ENCODE results near the gene APRT. TPM values are rescaled to one million over a fixed set of nuclear protein-coding genes. Genes with fewer than 3 reads are reported as not detected.

APRT gene
- polyA plus RNA-seq, 3 donors: 123 to 307 (median 233) TPM

DNA sequence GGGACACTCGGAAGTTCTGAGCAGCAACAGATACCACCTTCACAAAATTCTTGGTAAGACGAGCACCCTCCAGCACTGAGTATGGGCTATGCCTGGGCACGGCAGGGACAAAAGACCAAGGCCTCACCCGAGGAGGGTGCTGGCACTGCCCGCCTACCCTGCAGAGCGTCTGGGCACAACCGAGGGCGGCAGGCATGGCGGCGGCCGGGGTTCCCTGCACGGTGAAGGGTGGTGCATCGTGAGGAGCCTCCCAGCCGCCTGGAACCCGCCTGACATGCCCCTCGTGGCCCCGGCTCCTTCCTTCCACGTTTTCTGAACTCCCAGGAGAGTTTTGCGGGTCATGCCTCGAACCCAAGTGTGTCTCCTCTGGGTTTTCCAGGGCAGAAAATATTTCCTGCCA, 26.1 kb upstream of the APRT start:
- Histone ChIP-seq H4K20me1 (ENCODE audit: insufficient read depth, low read length) (peaks cover 40% of the 10 kb centered on the region), H3K9ac (ENCODE audit: insufficient read depth, low read length, poor library complexity, severe bottlenecking) (no peak overlapping the region), H2AFZ (ENCODE audit: insufficient read depth, low read depth, low read length, poor library complexity, severe bottlenecking) (no peak overlapping the region), H3K36me3 (replicated peaks in 1 of 2; ENCODE audit: control insufficient read depth in 1 of 2, insufficient read depth in 2 of 2, low read length in 2 of 2) (peaks cover 53 to 61% of the 10 kb centered on the region in 2 donors), H3K9me3 (replicated peaks in 1 of 2; ENCODE audit: control insufficient read depth in 1 of 2, insufficient read depth in 1 of 2, low read length in 2 of 2) (no peaks in the 10 kb centered on the region), H3K4me1 (ENCODE audit: control insufficient read depth in 1 of 2, insufficient read depth in 2 of 2, low read length in 2 of 2) (peaks cover 24 to 27% of the 10 kb centered on the region in 2 donors), H3K27me3 (ENCODE audit: control insufficient read depth in 2 of 2, insufficient read depth in 2 of 2, low read length in 2 of 2) (no peaks in the 10 kb centered on the region), H3K4me2 (replicated peaks; ENCODE audit: extremely low read depth, low read length, poor library complexity, severe bottlenecking) (no peak overlapping the region), H3K27ac (ENCODE audit: low read depth in 1 of 2, low read length in 2 of 2) (no peak overlapping the region), H3K4me3 (replicated peaks in 1 of 3; ENCODE audit: low read depth in 2 of 3, low read length in 3 of 3) (no peak overlapping the region), H3K79me2 (ENCODE audit: insufficient read depth, low read length) (no peaks in the 10 kb centered on the region)
- intact Hi-C loops (cut with micrococcal nuclease): no loop called here
- no peak overlapping the region for H3K27ac Mint-ChIP-seq
- H3K4me3 Mint-ChIP-seq: no peak overlapping the region
- H3K9me3 Mint-ChIP-seq: no peaks in the 10 kb centered on the region
- H3K36me3 Mint-ChIP-seq: peaks cover 35 to 60% of the 10 kb centered on the region in 2 donors
- DNase-seq: no peak
- H3K27me3 Mint-ChIP-seq (ENCODE audit: low read depth in 3 of 3): peaks cover 0 to 2% (median 2%) of the 10 kb centered on the region in 3 donors
- WGBS (ENCODE audit: insufficient coverage): 93% methylated on average over 19 of the region's 20 CpGs
- TF ChIP-seq, protein P1, sequence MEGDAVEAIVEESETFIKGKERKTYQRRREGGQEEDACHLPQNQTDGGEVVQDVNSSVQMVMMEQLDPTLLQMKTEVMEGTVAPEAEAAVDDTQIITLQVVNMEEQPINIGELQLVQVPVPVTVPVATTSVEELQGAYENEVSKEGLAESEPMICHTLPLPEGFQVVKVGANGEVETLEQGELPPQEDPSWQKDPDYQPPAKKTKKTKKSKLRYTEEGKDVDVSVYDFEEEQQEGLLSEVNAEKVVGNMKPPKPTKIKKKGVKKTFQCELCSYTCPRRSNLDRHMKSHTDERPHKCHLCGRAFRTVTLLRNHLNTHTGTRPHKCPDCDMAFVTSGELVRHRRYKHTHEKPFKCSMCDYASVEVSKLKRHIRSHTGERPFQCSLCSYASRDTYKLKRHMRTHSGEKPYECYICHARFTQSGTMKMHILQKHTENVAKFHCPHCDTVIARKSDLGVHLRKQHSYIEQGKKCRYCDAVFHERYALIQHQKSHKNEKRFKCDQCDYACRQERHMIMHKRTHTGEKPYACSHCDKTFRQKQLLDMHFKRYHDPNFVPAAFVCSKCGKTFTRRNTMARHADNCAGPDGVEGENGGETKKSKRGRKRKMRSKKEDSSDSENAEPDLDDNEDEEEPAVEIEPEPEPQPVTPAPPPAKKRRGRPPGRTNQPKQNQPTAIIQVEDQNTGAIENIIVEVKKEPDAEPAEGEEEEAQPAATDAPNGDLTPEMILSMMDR (IDR thresholded peaks at IDR 0.05): no peak
- H3K4me1 Mint-ChIP-seq: peaks cover 20% of the 10 kb centered on the region

DNA sequence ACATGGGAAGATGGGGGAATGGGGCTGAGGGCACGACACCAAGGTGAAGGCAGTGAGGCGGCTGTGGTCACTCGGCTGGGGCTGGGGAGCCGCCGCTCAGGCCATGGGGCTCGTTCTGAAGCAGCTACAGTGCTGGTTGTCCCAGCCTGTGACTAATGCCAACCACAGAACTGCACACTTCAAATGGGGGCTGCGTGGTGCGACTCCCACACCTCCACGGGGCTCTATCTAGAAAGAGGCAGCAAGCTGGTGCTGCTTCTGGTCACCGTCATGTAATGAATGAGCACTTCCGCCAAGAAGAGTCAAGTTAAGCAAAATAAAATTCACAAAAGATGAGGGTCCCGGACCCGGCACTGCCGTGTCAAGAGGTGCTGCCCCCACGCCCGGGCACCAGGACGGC, 25.1 kb upstream of the APRT start:
- intact Hi-C loops (cut with micrococcal nuclease): no loop called here
- peaks cover 30% of the 10 kb centered on the region for H4K20me1 ChIP-seq (ENCODE audit: insufficient read depth, low read length)
- H3K27ac Mint-ChIP-seq: no peak overlapping the region
- H3K9me3 Mint-ChIP-seq: no peaks in the 10 kb centered on the region
- H3K4me3 ChIP-seq (replicated peaks in 1 of 3; ENCODE audit: low read depth in 2 of 3, low read length in 3 of 3): no peak overlapping the region
- no peak overlapping the region for H3K9ac ChIP-seq (ENCODE audit: insufficient read depth, low read length, poor library complexity, severe bottlenecking)
- H3K36me3 Mint-ChIP-seq: peaks cover 35 to 51% of the 10 kb centered on the region in 2 donors
- no peak for DNase-seq
- no peak overlapping the region for H2AFZ ChIP-seq (ENCODE audit: insufficient read depth, low read depth, low read length, poor library complexity, severe bottlenecking)
- H3K27ac ChIP-seq (ENCODE audit: low read depth in 1 of 2, low read length in 2 of 2): no peak overlapping the region
- H3K4me1 ChIP-seq (ENCODE audit: control insufficient read depth in 1 of 2, insufficient read depth in 2 of 2, low read length in 2 of 2): peaks cover 24 to 25% of the 10 kb centered on the region in 2 donors
- no peaks in the 10 kb centered on the region for H3K27me3 ChIP-seq (ENCODE audit: control insufficient read depth in 2 of 2, insufficient read depth in 2 of 2, low read length in 2 of 2)
- H3K4me2 ChIP-seq (replicated peaks; ENCODE audit: extremely low read depth, low read length, poor library complexity, severe bottlenecking): no peak overlapping the region
- no peak overlapping the region for H3K4me3 Mint-ChIP-seq
- WGBS (ENCODE audit: insufficient coverage): 95% methylated on average over 17 of the region's 17 CpGs
- H3K79me2 ChIP-seq (ENCODE audit: insufficient read depth, low read length): no peaks in the 10 kb centered on the region
- peaks cover 15% of the 10 kb centered on the region for H3K4me1 Mint-ChIP-seq
- TF ChIP-seq, protein P1 (IDR thresholded peaks at IDR 0.05): no peak
- H3K36me3 ChIP-seq (replicated peaks in 1 of 2; ENCODE audit: control insufficient read depth in 1 of 2, insufficient read depth in 2 of 2, low read length in 2 of 2): peaks cover 44 to 52% of the 10 kb centered on the region in 2 donors
- H3K9me3 ChIP-seq (replicated peaks in 1 of 2; ENCODE audit: control insufficient read depth in 1 of 2, insufficient read depth in 1 of 2, low read length in 2 of 2): no peaks in the 10 kb centered on the region
- H3K27me3 Mint-ChIP-seq (ENCODE audit: low read depth in 3 of 3): peaks cover 0 to 2% (median 0%) of the 10 kb centered on the region in 3 donors
